Lower leg skin (tissue), 3 donors: ENCODE measurements around the gene APOL3.
"Not testable (repeated sequence)": the region's sequence is repeated elsewhere in the genome, so short reads cannot be mapped to it uniquely, and the experiment has no call there.

ENCODE experiments used
- POLR2A ChIP-seq, 2 donors: fragments of 450-650 bp; IDR thresholded peaks; one replicate each; pipeline ENCODE4 v1.6.1; 2016 to 2017; ENCODE audit warnings: antibody characterized with exemption in 2 of 2, mild to moderate bottlenecking in 1 of 2, moderate library complexity in 1 of 2
- TF ChIP-seq, protein P1 (sequence below), 3 donors: fragments of 450-650 bp; IDR thresholded peaks; one replicate each; pipeline ENCODE4 v1.5.1; 2016; ENCODE audit warnings: antibody characterized with exemption in 3 of 3, mild to moderate bottlenecking in 3 of 3, moderate library complexity in 2 of 3

DNA sequence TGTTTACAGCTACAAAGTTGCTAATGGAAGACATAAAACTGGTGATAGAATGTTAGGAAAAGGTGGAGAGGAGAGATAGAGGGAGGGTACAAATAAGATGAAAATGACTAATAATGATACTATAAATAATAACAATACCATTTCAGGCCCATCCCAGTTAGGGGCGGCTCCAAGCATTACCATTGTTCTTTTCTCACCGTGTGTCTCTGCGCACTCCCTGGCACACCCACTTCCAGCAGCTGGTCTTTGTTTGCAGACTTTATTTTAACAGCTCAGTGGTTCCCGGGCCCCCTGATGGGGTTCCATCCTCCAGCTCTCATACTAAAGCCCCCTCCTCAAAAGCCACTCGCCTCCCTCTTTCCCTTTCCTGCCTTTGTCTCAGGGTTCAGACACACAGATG is 40.5 kb upstream of the APOL3 start:
- TF ChIP-seq, protein P1, sequence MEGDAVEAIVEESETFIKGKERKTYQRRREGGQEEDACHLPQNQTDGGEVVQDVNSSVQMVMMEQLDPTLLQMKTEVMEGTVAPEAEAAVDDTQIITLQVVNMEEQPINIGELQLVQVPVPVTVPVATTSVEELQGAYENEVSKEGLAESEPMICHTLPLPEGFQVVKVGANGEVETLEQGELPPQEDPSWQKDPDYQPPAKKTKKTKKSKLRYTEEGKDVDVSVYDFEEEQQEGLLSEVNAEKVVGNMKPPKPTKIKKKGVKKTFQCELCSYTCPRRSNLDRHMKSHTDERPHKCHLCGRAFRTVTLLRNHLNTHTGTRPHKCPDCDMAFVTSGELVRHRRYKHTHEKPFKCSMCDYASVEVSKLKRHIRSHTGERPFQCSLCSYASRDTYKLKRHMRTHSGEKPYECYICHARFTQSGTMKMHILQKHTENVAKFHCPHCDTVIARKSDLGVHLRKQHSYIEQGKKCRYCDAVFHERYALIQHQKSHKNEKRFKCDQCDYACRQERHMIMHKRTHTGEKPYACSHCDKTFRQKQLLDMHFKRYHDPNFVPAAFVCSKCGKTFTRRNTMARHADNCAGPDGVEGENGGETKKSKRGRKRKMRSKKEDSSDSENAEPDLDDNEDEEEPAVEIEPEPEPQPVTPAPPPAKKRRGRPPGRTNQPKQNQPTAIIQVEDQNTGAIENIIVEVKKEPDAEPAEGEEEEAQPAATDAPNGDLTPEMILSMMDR (IDR thresholded peaks at IDR 0.05), result not testable (repeated sequence)
- not testable (repeated sequence) for TF ChIP-seq POLR2A (IDR thresholded peaks at IDR 0.05)
